HEK293 (cell line): ENCODE measurements around the gene MYH11.

Experiments
- CTCF ChIA-PET: fragments of 350-600 bp; formaldehyde crosslinking; extraction: SDS; loops from one replicate; lab custom pipeline; 2021; ENCODE audit warnings: antibody characterized with exemption; lab: Yijun Ruan, JAX
- POLR2A ChIA-PET: fragments of 300-600 bp; formaldehyde crosslinking; extraction: SDS; loops from one replicate; lab custom pipeline; 2020; ENCODE audit warnings: antibody characterized with exemption, inconsistent platforms; lab: Yijun Ruan, JAX
- H3K27ac ChIP-seq: fragments of 200-500 bp; sonication (Bioruptor generic); 2 replicates; pipeline ENCODE4 v1.5.1; 2014; ENCODE audit warnings: low read depth, low read length, control low read depth, inconsistent platforms; ENCODE audit errors: extremely low read depth
- H3K36me3 ChIP-seq, 2 experiments: fragments of 200-500 bp in 1 of 2; sonication (Bioruptor generic) in 1 of 2; 1 replicate in 1 of 2; 2 replicates in 1 of 2; pipeline ENCODE4 v1.5.1; 2014 to 2017; ENCODE audit warnings: inconsistent platforms in 2 of 2, low read length in 2 of 2; ENCODE audit not compliant: control insufficient read depth in 2 of 2, insufficient read depth in 1 of 2
- H3K4me1 ChIP-seq: fragments of 200-500 bp; sonication (Bioruptor generic); 2 replicates; pipeline ENCODE4 v1.5.1; 2014; ENCODE audit warnings: mild to moderate bottlenecking, low read length, inconsistent platforms; ENCODE audit not compliant: control insufficient read depth, insufficient read depth
- H3K4me3 ChIP-seq: 2 replicates; pipeline ENCODE4 v1.5.1; 2011; ENCODE audit warnings: low read depth, mild to moderate bottlenecking, control low read depth, low read length, moderate library complexity
- H3K9me3 ChIP-seq: fragments of 200-500 bp; sonication (Bioruptor generic); 2 replicates; pipeline ENCODE4 v1.5.1; 2014; ENCODE audit warnings: low read depth, low read length, inconsistent platforms; ENCODE audit not compliant: control insufficient read depth, insufficient read depth
- GFI1B ChIP-seq: fragments of 450-650 bp; formaldehyde crosslinking; IDR thresholded peaks from 2 replicates; pipeline ENCODE4 v1.5.1; 2016; ENCODE audit warnings: missing biosample characterization, missing genetic modification characterization
- HOXD13 ChIP-seq: sonication (generic); formaldehyde crosslinking; IDR thresholded peaks from 2 replicates; pipeline ENCODE4 v1.8.0; 2022; ENCODE audit warnings: missing genetic modification reagents, borderline replicate concordance
- INSM2 ChIP-seq: fragments of 450-650 bp; formaldehyde crosslinking; IDR thresholded peaks from 2 replicates; pipeline ENCODE4 v1.5.1; 2016; ENCODE audit warnings: missing biosample characterization, missing genetic modification characterization
- MEIS1 ChIP-seq: sonication (generic); formaldehyde crosslinking; IDR thresholded peaks from 2 replicates; pipeline ENCODE4 v1.8.1; 2022; ENCODE audit warnings: missing genetic modification reagents, mild to moderate bottlenecking, borderline replicate concordance
- PATZ1 ChIP-seq: fragments of 450-650 bp; formaldehyde crosslinking; IDR thresholded peaks from 2 replicates; pipeline ENCODE4 v1.5.1; 2016; ENCODE audit warnings: missing biosample characterization, missing genetic modification characterization
- REPIN1 ChIP-seq: fragments of 450-650 bp; formaldehyde crosslinking; IDR thresholded peaks from 2 replicates; pipeline ENCODE4 v1.5.1; 2017; ENCODE audit warnings: missing biosample characterization, missing genetic modification characterization, low read depth
- SP7 ChIP-seq: fragments of 450-650 bp; formaldehyde crosslinking; IDR thresholded peaks from 2 replicates; pipeline ENCODE4 v1.5.1; 2016; ENCODE audit warnings: missing biosample characterization, missing genetic modification characterization
- ZNF2 ChIP-seq: fragments of 450-650 bp; formaldehyde crosslinking; IDR thresholded peaks from 2 replicates; pipeline ENCODE4 v1.5.1; 2016; ENCODE audit warnings: missing biosample characterization, missing genetic modification characterization
- ZNF24 ChIP-seq: fragments of 450-650 bp; formaldehyde crosslinking; IDR thresholded peaks from 2 replicates; pipeline ENCODE4 v1.5.1; 2016; ENCODE audit warnings: missing biosample characterization, missing genetic modification characterization
- ZNF362 ChIP-seq: fragments of 450-650 bp; formaldehyde crosslinking; IDR thresholded peaks from 2 replicates; pipeline ENCODE4 v1.5.1; 2016; ENCODE audit warnings: missing biosample characterization, missing genetic modification characterization
- ZNF433 ChIP-seq: fragments of 450-650 bp; formaldehyde crosslinking; IDR thresholded peaks from 2 replicates; pipeline ENCODE4 v1.5.1; 2016; ENCODE audit warnings: missing biosample characterization, missing genetic modification characterization, low read depth
- ZNF473 ChIP-seq: fragments of 450-650 bp; formaldehyde crosslinking; IDR thresholded peaks from 2 replicates; pipeline ENCODE4 v1.5.1; 2017; ENCODE audit warnings: missing biosample characterization, missing genetic modification characterization
- ZNF488 ChIP-seq: fragments of 450-650 bp; formaldehyde crosslinking; IDR thresholded peaks from 2 replicates; pipeline ENCODE4 v1.5.1; 2016; ENCODE audit warnings: missing biosample characterization, missing genetic modification characterization
- ZNF510 ChIP-seq: fragments of 450-650 bp; formaldehyde crosslinking; IDR thresholded peaks from 2 replicates; pipeline ENCODE4 v1.5.1; 2018; ENCODE audit warnings: mild to moderate bottlenecking, missing genetic modification characterization, missing biosample characterization; ENCODE audit not compliant: insufficient replicate concordance
- ZNF513 ChIP-seq: fragments of 450-650 bp; IDR thresholded peaks from 2 replicates; pipeline ENCODE4 v1.5.1; 2018; ENCODE audit warnings: missing biosample characterization, missing genetic modification characterization
- ZNF658 ChIP-seq: fragments of 450-650 bp; formaldehyde crosslinking; IDR thresholded peaks from 2 replicates; pipeline ENCODE4; 2016; ENCODE audit warnings: missing biosample characterization, missing genetic modification characterization
- ZNF677 ChIP-seq: fragments of 450-650 bp; IDR thresholded peaks from 2 replicates; pipeline ENCODE4 v1.5.0; 2018; ENCODE audit warnings: missing biosample characterization, mild to moderate bottlenecking, missing genetic modification characterization, moderate library complexity
- ZNF76 ChIP-seq: fragments of 450-650 bp; formaldehyde crosslinking; IDR thresholded peaks from 2 replicates; pipeline ENCODE4; 2016; ENCODE audit warnings: low read depth, missing biosample characterization, missing genetic modification characterization, borderline replicate concordance
- TF ChIP-seq, protein P1 (sequence below): fragments of 450-650 bp; formaldehyde crosslinking; IDR thresholded peaks from 2 replicates; pipeline ENCODE4 v1.5.1; 2016; ENCODE audit warnings: missing biosample characterization, missing genetic modification characterization
- TF ChIP-seq, protein P2 (sequence below): fragments of 450-650 bp; formaldehyde crosslinking; IDR thresholded peaks from 2 replicates; pipeline ENCODE4 v1.5.1; 2016; ENCODE audit warnings: missing biosample characterization, missing genetic modification characterization

The MYH11 gene

DNA sequence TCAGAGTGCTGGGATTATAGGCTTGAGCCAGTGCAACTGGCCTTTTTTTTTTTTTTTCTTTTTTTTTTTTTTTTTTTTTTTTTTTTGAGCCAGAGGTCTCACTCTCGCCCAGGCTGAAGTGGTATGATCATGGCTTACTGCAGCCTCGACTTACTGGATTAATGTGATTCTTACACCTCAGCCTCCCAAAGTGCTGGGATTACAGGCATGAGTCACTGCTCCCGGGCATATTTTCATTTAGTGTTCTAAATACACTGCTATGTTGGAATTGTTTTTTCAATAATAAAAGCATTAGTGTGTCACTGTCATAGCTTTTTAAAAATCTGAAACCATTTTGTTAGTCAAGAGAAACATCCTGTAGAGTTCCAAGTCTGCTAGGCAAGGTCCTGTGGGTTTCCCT is 166.5 kb downstream of the MYH11 start:
- ChIA-PET POLR2A (interaction anchor here (0.6 kb wide), 1 partner anchor 484 kb away, joined by 6 read pairs; no protein-coding TSS in a partner anchor), CTCF (interaction anchor here (1.0 kb wide), 1 partner anchor 9 kb away, joined by 3 read pairs; no protein-coding TSS in a partner anchor)
- Histone ChIP-seq H3K27ac (no peak overlapping the region), H3K36me3 (peaks cover 56 to 93% of the 10 kb centered on the region in 2 experiments; a peak in 2 of 3 replicates), H3K9me3 (no peaks in the 10 kb centered on the region), H3K4me1 (no peaks in the 10 kb centered on the region), H3K4me3 (no peak overlapping the region)
- no peak for TF ChIP-seq PATZ1
- no peak for TF ChIP-seq ZNF658
- no peak for TF ChIP-seq MEIS1 (CRISPR knock-in tag)
- TF ChIP-seq ZNF362 = peak; percentile 59; the same call in 1 of the 2 replicates
- TF ChIP-seq ZNF513 (tag by site-specific recombination) = no peak

- POLR2A ChIA-PET = no interaction called here
These were observed 167.5 kb downstream of the MYH11 start for GRCh38 chr16:15689290-15689689.

DNA sequence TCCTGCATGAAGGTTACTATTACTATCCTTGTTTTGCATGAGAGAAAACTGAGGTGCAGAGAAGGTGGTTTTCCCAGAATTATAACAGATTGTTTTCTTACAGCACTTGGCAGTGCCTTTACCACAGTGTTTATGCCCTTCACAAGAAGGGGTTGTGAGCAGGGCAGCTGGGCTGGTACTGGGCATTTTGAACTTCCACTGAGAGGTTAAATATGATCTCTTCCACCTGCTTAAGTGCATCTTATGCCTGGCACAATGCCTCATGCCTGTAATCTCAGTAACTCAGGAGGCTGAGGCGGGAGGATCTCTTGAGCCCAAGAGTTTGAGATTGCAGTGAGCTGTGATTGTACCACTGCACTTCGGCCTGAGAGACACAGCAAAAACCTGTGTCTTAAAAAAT is 170.5 kb downstream of the MYH11 start:
- H3K4me3 ChIP-seq = no peak overlapping the region
- peaks cover 52 to 77% of the 10 kb centered on the region in 2 experiments for H3K36me3 ChIP-seq
- ChIA-PET POLR2A (no interaction called here), CTCF (no interaction called here)
- no peaks in the 10 kb centered on the region for H3K4me1 ChIP-seq
- H3K27ac ChIP-seq = no peak overlapping the region
- H3K9me3 ChIP-seq = no peaks in the 10 kb centered on the region
- TF ChIP-seq HOXD13 (CRISPR knock-in tag) = no peak
- no peak for TF ChIP-seq SP7
- no peak for TF ChIP-seq ZNF677 (tag by site-specific recombination)
- TF ChIP-seq ZNF488 (tag by site-specific recombination) = no peak
- no peak for TF ChIP-seq ZNF76 (tag by site-specific recombination)
- TF ChIP-seq ZNF24 (tag by site-specific recombination) = no peak
- no peak for TF ChIP-seq INSM2
- TF ChIP-seq GFI1B = no peak
- no peak for TF ChIP-seq REPIN1 (tag by site-specific recombination)
- no peak for TF ChIP-seq ZNF2 (tag by site-specific recombination)
- TF ChIP-seq, protein P1, sequence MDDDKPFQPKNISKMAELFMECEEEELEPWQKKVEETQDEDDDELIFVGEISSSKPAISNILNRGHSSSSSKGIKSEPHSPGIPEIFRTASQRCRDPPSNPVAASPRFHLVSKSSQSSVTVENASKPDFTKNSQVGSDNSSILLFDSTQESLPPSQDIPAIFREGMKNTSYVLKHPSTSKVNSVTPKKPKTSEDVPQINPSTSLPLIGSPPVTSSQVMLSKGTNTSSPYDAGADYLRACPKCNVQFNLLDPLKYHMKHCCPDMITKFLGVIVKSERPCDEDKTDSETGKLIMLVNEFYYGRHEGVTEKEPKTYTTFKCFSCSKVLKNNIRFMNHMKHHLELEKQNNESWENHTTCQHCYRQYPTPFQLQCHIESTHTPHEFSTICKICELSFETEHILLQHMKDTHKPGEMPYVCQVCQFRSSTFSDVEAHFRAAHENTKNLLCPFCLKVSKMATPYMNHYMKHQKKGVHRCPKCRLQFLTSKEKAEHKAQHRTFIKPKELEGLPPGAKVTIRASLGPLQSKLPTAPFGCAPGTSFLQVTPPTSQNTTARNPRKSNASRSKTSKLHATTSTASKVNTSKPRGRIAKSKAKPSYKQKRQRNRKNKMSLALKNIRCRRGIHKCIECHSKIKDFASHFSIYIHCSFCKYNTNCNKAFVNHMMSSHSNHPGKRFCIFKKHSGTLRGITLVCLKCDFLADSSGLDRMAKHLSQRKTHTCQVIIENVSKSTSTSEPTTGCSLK = no peak

More at GRCh38 chr16:15689290-15689689, 167.5 kb downstream of the MYH11 start:
- CTCF ChIA-PET = interaction anchor here (0.6 to 1.0 kb wide), 3 partner anchors 8 to 638 kb away, joined by 3 read pairs; no protein-coding TSS in a partner anchor
- Histone ChIP-seq H3K36me3 (peaks cover 53 to 92% of the 10 kb centered on the region in 2 experiments), H3K4me1 (no peaks in the 10 kb centered on the region), H3K4me3 (no peak overlapping the region), H3K27ac (no peak overlapping the region), H3K9me3 (no peaks in the 10 kb centered on the region)
- TF ChIP-seq ZNF510 (tag by site-specific recombination) (no peak), ZNF473 (tag by site-specific recombination) (no peak), ZNF433 (tag by site-specific recombination) (no peak)
- TF ChIP-seq, protein P2, sequence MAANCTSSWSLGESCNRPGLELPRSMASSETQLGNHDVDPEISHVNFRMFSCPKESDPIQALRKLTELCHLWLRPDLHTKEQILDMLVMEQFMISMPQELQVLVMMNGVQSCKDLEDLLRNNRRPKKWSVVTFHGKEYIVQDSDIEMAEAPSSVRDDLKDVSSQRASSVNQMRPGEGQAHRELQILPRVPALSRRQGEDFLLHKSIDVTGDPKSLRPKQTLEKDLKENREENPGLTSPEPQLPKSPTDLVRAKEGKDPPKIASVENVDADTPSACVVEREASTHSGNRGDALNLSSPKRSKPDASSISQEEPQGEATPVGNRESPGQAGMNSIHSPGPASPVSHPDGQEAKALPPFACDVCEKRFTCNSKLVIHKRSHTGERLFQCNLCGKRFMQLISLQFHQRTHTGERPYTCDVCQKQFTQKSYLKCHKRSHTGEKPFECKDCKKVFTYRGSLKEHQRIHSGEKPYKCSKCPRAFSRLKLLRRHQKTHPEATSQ (tag by site-specific recombination) = no peak
